ENCODE data around the gene TINAGL1.

Gene TINAGL1

DNA sequence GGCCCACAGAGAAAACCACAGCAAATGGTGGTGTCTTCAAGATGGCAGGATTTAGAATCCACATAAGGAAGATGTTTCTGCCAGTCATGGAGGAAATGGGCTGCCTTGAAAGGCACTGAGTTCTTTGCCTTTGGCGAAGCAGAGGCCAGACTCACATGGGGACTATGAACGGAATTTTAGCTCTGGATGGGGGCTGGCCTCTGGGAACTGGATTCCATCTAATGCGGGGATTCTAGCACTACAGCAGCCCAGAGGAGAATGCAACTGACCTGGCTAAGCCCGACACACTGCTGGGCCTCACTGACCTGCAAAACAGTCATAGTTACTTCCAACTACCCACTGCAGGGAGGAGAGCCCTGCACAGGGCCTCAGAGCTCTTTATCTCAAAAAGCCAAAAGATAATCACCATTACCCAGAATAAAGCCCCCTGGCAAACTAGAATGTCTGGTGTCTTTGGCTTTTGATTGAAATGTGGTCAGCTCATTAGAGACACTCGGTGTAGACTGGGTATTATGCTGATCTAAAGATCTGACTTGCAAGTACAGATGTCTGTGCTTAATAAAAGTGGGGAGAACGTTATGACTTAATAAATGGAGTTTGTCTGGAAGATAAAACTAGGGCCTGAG lies 52.7 kb downstream of the TINAGL1 start:
- DNase-seq, result no peak
- Histone ChIP-seq H3K27me3 (replicated peaks) (no peaks in the 10 kb centered on the region), H3K36me3 (replicated peaks) (peaks cover 36% of the 10 kb centered on the region), H3K4me3 (ENCODE audit: low read depth, low read length) (no peak overlapping the region), H3K27ac (no peak overlapping the region)
- TF ChIP-seq, protein P1, sequence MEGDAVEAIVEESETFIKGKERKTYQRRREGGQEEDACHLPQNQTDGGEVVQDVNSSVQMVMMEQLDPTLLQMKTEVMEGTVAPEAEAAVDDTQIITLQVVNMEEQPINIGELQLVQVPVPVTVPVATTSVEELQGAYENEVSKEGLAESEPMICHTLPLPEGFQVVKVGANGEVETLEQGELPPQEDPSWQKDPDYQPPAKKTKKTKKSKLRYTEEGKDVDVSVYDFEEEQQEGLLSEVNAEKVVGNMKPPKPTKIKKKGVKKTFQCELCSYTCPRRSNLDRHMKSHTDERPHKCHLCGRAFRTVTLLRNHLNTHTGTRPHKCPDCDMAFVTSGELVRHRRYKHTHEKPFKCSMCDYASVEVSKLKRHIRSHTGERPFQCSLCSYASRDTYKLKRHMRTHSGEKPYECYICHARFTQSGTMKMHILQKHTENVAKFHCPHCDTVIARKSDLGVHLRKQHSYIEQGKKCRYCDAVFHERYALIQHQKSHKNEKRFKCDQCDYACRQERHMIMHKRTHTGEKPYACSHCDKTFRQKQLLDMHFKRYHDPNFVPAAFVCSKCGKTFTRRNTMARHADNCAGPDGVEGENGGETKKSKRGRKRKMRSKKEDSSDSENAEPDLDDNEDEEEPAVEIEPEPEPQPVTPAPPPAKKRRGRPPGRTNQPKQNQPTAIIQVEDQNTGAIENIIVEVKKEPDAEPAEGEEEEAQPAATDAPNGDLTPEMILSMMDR (IDR thresholded peaks at IDR 0.05; ENCODE audit: low read depth, low read length, missing control alignments), result no peak
- in situ Hi-C loops (cut with HindIII; ENCODE audit: low pct_ligation_motif_present, low sequenced_read_pairs), result no loop called here

- in situ Hi-C loops (cut with HindIII; ENCODE audit: low pct_ligation_motif_present, low sequenced_read_pairs), result no loop called here
- TF ChIP-seq, protein P1 (IDR thresholded peaks at IDR 0.05; ENCODE audit: low read depth, low read length, missing control alignments), result no peak
- H3K4me3 ChIP-seq (ENCODE audit: low read depth, low read length), result no peak overlapping the region
- peaks cover 40% of the 10 kb centered on the region for H3K36me3 ChIP-seq (replicated peaks)
- H3K27ac ChIP-seq, result no peak overlapping the region
- DNase-seq, result no peak
- no peaks in the 10 kb centered on the region for H3K27me3 ChIP-seq (replicated peaks)
Observed at GRCh38 chr1:31632649-31633048, 56.3 kb downstream of the TINAGL1 start.

- in situ Hi-C loops (cut with HindIII; ENCODE audit: low pct_ligation_motif_present, low sequenced_read_pairs), result no loop called here
- DNase-seq, result peak; percentile 38
- H3K27ac ChIP-seq, result no peak overlapping the region
- TF ChIP-seq, protein P1 (IDR thresholded peaks at IDR 0.05; ENCODE audit: low read depth, low read length, missing control alignments), result peak; percentile 77
- no peak overlapping the region for H3K4me3 ChIP-seq (ENCODE audit: low read depth, low read length)
- H3K36me3 ChIP-seq (replicated peaks), result peaks cover 39% of the 10 kb centered on the region
- no peaks in the 10 kb centered on the region for H3K27me3 ChIP-seq (replicated peaks)
Observed at GRCh38 chr1:31633117-31633516, 56.8 kb downstream of the TINAGL1 start.

Data from brain microvascular endothelial cell (primary cell).